Measurements from ENCODE around the gene KCNIP2.

The KCNIP2 gene

GRCh38 chr10:101843032-101844021 is at the start of gene KCNIP2:
Gene KCNIP2, minus strand, starts transcription at chr10:101843800. Its CDS starts 232 bp downstream, at chr10:101843568.
- no peak for DNase-seq (ENCODE audit: low read depth in 2 of 3, low spot score in 2 of 3)

- DNase-seq (ENCODE audit: low read depth in 2 of 3, low spot score in 2 of 3): no peak
These were observed 49.3 kb upstream of the KCNIP2 start for GRCh38 chr10:101892782-101893391.

GRCh38 chr10:101889256-101890210 is 45.9 kb upstream of the KCNIP2 start:
- peak in 2 of 3 experiments; percentile 35 to 43 for DNase-seq (ENCODE audit: low read depth in 2 of 3, low spot score in 2 of 3)

DNA sequence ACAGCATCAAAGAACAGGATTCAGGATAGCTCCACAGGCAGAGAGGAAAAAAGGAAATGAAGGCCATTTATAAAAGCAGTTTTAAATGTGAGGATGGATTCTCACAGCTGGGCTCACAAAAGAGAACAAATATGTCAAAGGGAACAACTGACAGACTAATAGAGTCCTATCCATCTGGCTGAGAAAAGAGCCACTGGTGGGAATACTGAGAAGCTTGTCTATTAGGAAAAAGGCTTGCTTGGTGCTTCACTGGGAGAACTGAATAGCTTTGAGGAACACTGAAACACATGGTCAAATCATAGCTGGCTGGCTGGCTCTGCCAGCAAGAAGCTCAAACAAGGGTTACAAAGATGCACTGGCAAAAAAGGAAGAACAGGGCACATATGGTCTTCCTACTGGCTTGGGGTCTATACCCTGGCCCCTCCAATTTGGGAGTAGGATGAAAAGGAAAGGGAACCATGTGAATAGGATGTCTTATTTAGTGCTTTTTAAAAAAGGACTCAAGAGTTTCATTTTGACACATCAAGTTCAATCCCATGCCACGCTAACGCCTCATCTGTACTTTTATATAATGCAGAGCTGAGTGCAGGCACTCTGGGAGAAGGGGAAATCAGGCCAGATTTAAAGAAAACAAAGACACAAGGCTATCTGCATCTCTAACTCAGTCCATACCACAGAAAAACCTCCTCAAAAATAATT is 44.8 kb upstream of the KCNIP2 start:
- no peak for DNase-seq (ENCODE audit: low read depth in 2 of 3, low spot score in 2 of 3)

DNA sequence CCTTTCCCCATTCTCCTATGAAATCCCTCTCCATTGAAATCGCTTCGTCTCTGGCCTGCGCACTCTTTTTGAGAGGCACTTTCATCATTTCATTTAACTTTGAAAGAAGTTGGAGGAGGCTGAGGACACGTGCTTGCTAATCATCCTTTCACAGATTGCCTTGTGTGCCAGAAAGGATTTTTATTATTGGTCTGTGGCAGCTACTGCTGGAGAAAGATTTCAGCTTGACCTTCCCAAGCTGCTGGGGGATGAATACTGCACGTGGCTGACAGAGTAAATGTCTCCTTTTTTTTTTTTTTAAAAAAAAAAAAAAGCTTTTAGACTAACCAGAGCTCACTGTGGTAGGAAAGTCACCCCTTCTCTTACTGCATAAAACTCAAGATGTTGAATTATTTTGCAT is 44.2 kb upstream of the KCNIP2 start:
- DNase-seq (ENCODE audit: low read depth in 2 of 3, low spot score in 2 of 3): no peak

DNA sequence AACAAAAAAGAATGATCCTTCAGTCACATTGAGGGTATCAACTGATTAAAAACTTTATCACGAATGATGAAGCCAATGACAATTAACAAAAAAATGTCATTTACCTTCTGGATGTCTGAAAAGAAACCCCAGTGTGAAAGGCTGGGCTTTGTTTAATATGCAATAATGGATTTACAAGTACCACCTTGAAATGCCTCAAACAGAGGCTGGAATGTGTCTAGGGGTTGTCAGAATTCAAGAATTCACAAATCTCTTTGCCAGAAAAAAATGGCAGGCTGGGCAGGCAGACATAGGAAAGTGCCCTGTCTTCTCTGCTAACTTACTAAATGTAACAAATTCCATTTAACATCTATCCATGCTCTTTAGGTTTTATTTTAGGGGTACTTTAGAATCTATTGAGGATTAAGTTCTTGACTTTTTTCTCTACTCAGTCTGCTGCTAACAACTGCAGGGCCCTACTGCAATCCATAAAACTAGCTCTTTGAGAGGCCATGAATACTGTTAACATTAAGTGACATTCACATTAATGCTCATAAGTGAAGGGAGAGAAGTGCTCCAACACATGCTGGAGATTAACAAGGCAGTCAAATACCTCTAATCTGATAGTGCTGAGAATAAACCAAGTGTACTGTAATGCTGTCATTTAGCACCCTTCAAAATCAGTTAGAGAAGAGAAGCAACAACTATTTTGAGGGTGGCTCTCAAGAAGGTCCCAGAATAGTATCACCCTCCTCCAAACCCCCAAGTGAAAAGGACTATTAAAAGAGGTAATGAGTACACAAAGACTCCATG is 43.1 kb upstream of the KCNIP2 start:
- DNase-seq (ENCODE audit: low read depth in 2 of 3, low spot score in 2 of 3): no peak

GRCh38 chr10:101881036-101881774 is 37.6 kb upstream of the KCNIP2 start:
- no peak for DNase-seq (ENCODE audit: low read depth in 2 of 3, low spot score in 2 of 3)

DNA sequence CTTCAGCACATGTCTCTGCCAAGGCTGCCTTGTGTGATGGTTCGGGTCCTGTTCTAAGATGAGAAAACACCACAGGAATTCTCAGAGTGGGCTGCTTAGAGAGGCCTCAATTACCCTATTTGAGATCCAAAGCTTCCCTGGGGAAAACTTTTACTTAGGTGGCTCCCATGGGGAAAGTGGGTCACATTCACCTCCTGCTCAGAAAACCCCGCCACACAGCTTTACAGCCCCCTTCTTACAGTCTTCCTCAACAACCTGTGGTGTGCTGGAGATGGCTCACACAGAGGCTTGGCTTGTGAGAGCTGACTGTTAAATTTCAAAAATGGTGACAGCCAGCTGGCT is 36.6 kb upstream of the KCNIP2 start:
- DNase-seq (ENCODE audit: low read depth in 2 of 3, low spot score in 2 of 3): no peak

GRCh38 chr10:101879456-101880231 is 36.0 kb upstream of the KCNIP2 start:
- DNase-seq (ENCODE audit: low read depth in 2 of 3, low spot score in 2 of 3): no peak

DNA sequence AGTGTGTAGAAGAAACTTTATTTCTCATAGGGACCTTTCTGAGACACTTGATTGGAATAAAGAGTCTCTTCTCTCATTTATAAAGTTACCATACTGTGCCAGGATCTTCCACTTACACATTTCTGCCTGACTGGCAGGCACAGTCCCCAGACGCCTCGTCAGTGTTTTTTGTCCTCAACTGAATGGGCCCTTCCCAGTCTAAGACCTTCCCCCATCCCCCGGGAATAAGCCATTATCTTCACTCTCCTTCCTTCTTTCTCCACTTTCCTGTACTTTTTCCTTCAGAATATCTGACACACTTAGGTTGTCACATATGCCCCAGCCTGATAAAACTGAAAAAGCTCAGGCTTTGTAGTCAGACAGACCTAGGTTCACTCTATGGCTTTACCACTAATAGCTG is 35.3 kb upstream of the KCNIP2 start:
- no peak for DNase-seq (ENCODE audit: low read depth in 2 of 3, low spot score in 2 of 3)

DNA sequence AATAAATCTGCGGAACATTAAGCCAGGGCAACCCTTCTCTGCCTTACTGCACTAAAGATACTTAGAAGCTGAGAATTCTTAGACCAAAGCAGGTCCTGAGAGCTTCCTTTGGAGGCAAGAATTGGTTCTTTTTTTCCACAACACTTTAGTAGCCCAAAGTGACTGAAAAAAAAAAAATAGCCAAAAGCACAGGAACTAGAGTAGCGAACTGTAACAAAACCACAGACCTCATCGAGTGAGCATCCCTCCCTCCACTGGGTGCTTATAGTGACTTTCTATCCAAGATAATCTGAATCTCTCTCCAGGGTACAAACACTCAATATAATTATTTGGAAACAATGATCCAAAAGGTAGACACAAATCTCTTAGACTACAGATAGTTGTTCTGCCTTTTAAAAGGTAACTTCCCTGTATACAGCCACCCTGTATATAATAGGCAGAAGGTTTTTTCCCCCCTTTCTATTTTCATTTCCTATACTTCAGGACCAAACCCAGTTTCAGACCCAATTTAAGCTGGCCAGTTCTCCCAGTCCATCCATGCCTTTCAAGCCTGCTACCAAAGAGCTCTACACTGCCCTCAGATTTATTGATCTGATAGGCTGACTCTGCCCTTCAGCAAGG is 31.6 kb upstream of the KCNIP2 start:
- no peak for DNase-seq (ENCODE audit: low read depth in 2 of 3, low spot score in 2 of 3)

GRCh38 chr10:101874252-101874651 is 30.7 kb upstream of the KCNIP2 start:
- no peak for DNase-seq (ENCODE audit: low read depth in 2 of 3, low spot score in 2 of 3)

GRCh38 chr10:101867931-101868330 is 24.3 kb upstream of the KCNIP2 start:
- no peak for DNase-seq (ENCODE audit: low read depth in 2 of 3, low spot score in 2 of 3)

GRCh38 chr10:101859530-101859929 is 15.9 kb upstream of the KCNIP2 start:
- no peak for DNase-seq (ENCODE audit: low read depth in 2 of 3, low spot score in 2 of 3)

DNA sequence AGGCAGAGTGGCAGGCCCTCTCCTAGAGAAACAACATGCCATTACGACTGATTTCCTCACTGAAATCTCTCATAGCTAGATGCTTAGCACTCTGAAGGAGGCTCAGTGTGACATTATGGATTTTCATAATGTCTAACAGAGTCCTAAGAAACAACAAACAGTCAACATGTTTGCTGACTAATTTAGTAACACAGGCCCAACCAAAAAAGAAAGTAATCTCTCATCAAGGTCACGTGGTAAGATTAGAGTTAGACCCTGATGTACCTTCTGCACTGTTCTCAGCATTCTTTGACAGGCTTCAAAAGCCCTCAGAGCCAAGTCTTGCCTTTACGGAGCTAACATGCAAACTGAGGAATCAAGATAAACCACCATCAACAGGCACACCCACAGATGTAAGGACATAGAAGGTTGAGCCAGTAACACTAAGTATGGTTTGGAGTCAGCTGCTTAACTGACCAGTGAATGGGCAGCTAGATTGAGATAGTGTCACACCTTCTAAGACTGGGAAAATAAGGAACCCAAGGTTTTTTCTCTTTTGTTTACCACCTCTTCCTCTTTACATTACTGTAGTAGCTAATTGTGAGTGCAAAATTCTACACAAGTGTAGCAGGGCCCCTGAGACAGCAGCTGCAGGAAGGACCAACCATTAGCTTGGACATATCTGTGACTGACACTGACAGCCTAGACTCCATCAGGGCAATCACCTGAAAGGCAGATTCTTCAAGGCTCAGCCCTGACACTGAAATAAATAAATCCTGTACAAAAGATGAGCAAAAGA is 15.3 kb upstream of the KCNIP2 start:
- DNase-seq (ENCODE audit: low read depth in 2 of 3, low spot score in 2 of 3): no peak

DNA sequence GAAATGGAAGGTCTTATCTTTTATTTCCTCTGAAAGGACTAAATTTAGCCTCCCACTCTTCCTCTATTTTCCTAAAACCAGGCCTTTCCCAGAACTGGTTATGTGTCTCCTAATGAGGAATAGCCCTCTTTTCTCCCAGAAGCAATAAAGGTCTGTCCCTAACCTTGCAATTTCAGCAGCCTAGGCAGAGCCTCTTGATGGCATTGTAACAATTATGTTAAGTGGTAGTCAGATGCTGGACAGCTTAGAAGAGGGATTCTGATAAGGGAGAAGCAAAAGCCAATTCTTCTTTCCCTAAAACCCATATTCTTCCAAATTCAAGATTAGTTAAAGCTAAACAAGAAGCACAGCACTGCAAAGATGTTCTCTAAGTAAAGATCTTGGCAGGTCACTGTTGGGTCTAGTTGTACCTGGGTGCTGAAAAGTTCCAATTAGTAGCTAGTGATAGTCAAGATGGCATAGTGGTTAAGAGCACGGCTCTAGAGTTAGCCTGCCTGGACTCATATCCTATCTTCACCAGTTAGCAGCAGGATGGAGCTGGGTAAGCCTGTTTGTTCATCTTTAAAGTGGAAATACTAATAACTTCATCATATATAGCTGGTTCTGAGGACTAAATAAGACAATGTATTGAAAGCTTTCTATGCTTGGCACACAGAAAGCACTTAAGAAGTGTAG is 14.3 kb upstream of the KCNIP2 start:
- no peak for DNase-seq (ENCODE audit: low read depth in 2 of 3, low spot score in 2 of 3)

DNA sequence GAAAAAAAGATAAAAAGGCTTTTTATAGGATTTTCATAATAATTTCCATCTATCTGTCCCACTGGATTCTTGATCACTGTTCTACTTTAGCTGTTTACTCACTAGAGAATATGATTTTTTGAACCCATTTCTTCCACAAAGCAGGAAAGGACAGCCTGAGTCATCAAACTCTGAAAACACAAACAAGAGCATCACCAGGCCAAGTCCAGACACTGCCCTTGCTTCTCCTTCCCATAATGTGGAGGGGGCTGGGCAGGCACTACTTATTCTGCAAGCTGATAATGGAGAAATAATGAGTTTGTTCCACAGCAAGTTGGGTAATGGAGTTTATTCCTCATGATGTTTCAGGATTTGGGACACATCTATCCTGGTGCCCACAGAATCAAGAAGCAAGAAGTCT is 13.0 kb upstream of the KCNIP2 start:
- DNase-seq (ENCODE audit: low read depth in 2 of 3, low spot score in 2 of 3): no peak

All from activated CD8-positive, alpha-beta memory T cell treated with anti-CD3 and anti-CD28 coated beads for 48 hours (primary cell).